Effector CD8-positive, alpha-beta T cell (primary cell): ENCODE data around the gene DUSP10.

ENCODE experiments used
- DNase-seq: peaks from one replicate; lab custom pipeline; 2025; lab: John Stamatoyannopoulos, UW

DUSP10 gene

DNA sequence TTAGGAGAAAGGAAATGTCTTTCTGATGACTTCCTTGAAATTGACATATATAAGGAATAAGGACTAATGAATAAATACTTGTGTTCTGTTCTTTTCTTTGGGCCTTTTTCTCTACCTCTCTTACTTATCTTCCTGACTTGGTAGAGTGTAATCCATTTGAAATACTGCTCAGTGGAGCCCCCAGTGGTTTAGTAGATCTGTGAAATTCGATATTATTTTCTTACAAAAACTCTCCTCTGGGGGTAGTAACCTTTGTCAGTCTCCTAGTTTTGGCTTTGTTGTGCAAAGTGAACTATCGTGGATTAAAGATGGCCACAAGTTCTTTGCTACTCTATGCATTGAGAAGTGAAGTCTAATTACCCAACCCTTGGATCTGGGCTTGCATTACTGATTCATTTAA is 48.8 kb downstream of the DUSP10 start:
- DNase-seq: no peak

DNA sequence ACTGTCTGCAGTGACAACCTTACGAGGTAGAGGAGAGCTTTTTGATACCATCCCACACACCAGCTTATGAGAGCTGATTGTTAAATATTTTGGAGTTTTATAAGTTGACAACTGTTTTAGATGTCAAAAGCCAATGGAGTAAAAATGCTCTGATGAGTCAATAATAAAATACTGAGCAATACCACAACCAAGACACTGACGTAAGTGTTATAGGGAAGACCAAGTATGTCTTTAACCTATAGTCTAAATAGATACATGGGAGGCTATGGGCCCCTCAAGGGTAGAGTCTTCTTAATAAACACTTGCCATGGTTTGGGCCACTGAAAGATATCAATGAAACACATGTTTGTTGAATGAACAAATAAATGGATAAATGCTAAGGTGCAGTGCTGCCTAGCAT is 49.2 kb downstream of the DUSP10 start:
- no peak for DNase-seq

DNA sequence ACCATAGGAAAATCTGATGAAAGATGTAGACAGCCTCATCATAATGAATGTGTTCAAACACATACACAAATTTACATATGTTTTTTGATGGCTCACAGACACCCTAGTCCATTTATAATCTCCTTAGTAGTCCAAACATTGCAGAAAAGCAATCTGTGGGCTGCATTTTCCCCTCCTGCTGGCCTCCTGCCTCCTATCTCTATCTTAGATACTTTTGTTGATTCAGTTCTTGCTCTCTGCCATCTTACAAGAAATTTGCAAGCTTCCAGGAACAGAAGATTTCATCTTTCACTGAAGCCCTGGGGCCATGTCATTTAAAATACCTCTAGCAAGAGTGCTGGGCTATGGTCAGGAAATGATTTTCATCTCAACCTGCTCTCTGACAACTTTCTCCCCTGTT is 50.6 kb downstream of the DUSP10 start:
- no peak for DNase-seq

DNA sequence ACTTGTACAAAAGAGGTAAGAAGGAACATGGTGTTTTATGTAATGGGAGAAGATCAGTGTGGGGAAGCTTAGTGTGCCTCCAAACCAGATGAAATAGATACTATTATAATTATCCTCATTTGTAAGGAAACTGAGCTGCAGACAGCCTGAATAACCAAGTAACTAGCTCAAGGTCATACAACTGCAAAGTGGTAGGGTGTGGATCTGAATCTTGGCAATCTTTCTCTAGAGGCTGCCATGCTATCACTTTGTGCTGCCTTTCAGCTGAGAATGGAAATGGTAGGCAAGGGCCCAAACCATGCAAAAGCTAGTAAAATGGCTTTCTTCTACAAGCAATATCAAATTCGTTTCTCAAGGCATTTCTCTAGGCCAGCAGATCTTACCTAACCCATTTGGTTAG is 51.0 kb downstream of the DUSP10 start:
- DNase-seq: no peak

DNA sequence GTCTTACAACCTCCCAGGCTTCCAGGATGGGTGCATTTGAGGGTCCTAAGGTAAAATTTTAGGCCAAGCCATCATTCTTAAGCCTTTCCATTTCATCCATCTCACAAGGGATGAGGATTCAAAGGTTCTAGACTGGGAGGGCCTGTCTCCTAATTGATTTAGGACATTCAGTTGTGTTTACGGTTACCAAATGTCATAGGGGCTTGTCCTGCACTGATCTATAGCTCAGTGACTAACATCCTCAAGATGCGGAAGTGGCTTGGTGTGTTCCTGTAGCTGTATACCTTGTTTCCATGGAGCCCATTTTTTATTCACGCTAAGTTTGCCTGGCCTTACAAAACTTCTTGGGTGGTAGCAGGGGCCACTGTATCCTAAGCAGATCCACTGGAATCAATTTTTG is 52.8 kb downstream of the DUSP10 start:
- DNase-seq: no peak

DNA sequence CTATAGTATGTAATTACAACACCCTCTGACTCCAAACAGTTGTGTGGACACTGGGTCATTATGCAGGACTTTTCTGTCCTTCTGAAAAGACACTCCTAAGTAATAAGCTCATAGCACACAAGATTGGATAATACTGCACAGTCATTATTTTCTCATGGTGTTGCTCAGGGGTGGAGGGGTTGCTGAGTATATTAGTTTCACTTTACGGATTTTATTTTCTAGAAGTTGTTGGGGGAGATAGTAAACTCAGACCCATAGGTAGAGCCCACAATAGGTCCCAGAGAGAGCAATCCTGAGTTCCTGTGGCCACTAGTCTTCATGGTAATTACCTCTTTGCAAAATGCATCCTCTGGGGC is 53.4 kb downstream of the DUSP10 start:
- DNase-seq: no peak

DNA sequence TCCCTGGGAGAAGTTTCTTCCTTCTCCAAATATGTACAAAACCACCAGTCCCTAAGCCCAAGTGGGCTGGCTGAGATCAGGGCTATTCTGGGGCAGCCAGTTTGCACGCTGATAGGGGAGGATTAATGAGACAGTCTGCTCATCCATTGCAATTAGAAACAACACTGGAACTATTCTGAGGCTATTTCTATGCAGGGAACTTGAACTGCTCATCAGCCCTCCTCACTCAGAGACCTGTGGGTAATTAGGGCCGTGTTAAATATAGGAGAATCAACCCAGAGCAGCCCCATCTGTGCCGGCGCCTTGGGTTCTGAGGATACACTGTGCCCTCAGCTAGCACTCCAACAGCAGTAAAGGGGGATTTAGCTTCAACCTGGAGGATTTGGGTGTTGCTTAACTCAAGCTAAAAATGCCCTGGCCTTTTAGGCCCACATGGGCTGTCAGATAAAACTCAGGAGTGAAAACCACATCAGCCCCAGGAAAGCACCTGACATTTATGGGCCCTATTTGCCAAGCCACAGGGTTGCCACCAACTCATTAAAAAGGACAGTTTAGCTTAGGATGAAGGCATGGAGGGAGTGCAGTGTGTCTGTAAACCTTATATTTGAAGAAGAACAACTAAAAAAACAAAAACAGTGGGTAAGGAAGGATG is 53.9 kb downstream of the DUSP10 start:
- DNase-seq: no peak

DNA sequence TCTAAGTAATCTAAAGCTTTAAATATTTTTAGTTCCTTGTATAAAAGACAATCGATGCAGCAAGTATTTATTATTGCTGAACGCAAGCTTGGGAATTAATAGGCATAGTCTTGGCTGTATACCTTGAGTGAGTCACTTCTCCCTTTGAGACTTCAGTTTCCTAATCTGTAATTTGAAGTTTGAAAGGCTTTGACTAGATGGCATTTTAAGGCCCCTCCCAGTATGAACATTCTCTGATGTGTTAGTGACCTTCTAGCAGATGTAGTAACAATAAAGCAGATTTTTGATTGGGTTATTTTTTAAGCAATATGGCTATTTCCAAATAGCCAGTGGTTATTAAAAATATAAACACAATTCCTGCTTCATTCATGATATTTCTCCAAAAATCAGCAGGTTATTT is 58.2 kb downstream of the DUSP10 start:
- DNase-seq: no peak

DNA sequence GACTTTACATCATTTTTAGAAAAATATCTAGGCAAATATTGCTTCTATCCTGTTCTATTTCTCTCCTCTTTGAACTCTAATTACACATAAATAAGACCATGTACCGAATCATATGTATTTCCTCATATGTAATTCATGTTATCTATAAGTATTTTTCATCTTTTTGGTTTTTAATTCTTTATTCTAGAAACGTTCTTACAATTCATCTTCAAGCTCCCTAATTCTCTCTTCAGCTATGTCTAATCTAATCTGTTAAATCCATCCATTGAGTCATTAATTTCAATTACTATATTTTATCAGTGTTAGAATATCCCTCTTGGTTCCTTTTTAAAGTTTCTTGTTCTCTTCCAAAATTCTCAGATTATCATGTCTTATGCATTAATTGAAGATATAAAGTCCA is 61.8 kb downstream of the DUSP10 start:
- DNase-seq: no peak

DNA sequence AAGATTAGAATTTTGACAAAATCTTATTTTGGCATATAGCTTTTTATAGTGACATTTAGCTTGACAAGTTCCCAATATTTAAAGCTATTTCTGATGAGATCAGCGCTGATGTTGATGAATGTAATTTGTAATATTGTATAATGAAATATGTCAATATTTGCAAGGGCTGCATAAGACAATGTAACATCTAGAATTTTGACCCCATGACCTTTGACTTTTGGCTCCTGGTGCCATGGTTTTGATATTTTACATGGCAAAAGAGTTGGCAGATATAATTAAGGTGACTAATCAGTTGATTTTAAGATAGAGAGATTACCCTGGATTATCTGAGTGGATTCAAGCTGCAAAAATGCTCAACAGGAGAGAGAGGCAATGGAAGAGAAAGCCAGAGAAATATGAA is 63.9 kb downstream of the DUSP10 start:
- DNase-seq: no peak

DNA sequence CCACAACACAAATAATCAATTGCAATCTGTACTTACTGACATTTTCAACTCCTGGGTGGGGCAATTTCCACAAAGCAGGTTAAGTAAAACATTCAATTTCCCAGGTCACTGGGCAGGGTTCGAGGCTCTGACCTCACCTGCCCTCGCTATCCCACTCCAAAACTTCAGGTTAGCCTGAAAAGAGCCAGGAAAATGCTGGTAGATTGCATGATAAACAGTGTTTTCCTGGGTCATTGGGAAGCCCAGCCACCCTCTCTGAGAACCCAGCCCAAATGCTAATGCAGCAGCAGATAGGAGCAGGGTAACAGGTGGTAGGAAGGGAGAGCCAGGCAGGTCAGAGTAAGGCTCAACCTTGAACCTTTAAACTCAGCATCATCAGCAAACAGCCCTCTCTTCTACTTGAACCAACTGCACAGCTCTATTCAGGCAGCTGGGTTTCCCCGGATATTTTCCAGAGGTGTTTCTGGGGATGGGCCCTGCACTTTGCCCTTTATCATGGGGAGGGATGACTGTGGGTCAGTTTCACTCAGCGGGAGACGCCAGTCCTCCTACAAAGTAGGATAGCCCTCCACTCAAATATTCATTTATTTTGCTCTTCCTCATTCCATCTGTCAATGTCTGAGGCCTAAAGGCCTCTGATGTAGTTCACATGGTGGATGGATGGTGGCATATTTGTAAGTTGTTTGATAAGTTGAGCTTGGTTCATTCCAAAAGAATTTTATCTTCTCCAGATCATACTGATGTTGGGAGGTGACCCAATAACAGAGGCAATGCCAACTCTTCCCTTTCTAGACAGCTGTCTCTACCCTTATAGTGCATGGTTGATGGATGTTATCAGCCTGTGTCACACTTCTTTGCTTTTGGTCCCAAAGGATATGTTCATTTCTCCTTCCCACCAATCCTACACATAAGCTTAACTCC is 65.7 kb downstream of the DUSP10 start:
- DNase-seq: no peak

DNA sequence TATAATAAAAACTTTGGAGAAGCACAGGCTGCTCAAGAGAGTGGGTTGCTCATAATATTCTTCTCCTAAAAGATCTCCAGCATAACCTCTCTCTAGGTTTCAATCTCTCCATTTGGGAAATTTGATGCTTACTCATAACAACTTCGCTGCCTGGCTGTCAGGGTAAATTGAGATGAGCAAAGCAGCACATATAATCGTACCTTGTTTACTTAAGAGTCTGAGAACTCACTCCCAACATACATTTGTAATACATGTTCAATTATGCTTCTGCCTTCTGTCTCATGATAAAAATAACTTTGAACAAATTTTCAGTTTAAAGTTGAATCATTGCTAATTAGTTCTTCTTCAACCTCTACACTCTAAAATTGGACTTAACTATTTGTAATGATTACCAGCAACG is 68.9 kb downstream of the DUSP10 start:
- no peak for DNase-seq

DNA sequence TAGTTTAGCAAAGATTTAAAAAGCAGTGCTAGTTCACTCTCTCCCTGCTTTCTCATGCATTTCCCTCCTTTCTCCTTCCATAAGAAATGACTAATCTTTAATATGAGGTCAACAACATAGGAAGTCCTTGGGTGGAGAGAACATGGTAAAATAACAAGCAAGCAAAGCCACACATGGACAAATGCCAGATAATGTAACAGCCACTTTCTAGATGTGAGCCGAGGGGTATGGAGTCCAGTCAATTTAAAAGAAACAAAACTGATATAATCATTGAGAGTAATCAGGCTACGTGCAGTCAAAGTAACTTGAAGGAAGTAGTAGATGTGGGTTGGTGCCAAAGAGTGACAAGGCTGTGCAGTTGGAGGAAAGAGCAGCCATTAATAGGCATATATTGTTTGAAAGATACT is 69.6 kb downstream of the DUSP10 start:
- no peak for DNase-seq

DNA sequence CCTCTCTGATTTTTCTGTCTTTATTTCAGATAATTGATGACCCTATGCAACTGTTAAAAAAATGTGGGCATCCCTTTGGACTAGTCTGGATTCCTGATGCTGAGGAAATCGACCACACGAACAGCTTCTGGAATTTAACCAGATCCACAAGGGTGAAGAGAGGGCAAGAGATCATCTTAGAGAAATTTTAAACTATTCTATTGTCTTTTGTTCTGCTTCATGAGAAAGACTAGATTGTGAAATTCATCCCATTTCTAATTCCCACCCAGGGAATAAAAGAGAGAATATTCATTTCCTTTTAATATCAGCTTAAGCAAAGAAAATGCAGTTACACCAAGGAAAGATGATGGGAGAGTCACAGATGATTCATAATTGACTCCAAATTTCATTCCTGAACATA is 71.8 kb downstream of the DUSP10 start:
- no peak for DNase-seq

DNA sequence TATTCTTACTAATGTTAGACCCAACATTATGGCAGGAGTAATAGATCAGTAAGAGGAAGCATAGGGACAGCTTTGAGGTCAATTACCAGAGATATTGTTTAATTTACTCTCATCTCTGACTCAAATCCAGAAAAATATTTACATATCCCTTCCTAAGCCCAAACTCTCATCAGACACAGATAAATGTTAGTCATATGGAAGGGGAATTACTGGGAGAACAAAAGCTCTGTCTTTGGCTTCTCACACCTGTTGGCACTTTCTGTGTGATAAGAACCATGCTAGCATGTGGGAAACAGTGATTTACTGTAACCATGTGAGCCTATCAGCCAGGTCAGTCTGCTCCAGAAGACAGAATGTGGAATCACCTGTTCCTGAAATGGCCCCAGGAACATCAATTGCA is 72.4 kb downstream of the DUSP10 start:
- no peak for DNase-seq

DNA sequence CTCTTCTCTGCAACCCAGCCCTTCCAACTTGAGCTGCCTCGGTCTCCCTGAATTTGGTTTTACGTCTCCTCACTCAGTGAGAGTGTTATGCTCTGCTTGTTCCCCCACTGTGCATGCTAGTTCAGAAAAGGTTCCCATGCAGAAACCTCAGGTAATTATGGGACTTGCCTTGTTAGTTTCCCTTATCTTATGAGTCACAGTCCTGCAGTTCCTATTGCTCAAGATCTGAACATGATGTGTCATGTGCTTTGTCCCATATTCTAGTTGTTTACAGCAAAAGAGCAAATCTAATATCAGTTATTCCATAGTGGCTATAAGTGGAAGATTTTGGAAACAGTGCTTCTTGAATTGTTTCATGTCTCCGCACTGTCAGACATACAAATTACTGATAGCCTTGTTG is 74.4 kb downstream of the DUSP10 start:
- DNase-seq: no peak

DNA sequence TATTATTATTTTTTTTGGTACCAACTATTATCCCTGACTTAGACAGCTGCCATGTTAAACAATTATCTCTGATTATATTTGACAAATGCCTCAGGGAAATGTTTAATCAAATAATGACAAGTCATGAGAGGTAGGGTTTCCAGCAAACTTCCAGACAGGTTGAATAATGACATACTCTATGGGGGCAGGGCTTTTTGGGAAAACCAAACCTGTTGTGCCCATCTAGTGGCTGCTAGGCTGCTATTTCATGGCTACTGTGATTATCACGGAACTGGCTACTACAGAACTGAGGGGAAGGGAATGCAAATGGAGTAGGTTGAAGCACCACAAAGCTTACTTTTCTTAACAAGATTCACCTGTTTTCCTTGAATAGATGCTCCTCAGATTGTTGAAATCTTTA is 77.6 kb downstream of the DUSP10 start:
- no peak for DNase-seq

DNA sequence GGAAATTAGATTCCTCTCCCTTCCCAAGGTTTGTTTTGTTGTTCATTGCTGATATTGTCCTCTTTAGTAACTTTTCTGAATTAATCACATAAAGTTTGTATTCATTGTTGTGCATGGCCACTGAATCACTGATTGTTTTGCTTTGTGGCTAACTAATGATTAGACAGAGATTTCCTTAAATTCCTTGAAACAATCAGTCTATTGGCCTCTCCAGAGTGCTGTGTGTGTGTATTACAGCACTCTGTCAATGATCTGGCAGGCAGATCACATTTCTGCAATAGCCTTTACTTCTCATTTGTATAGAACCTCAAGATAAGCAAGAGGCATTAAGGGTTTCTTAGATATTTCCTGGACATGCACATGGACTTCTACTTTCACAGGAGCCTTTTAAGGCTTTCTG is 78.6 kb downstream of the DUSP10 start:
- no peak for DNase-seq

DNA sequence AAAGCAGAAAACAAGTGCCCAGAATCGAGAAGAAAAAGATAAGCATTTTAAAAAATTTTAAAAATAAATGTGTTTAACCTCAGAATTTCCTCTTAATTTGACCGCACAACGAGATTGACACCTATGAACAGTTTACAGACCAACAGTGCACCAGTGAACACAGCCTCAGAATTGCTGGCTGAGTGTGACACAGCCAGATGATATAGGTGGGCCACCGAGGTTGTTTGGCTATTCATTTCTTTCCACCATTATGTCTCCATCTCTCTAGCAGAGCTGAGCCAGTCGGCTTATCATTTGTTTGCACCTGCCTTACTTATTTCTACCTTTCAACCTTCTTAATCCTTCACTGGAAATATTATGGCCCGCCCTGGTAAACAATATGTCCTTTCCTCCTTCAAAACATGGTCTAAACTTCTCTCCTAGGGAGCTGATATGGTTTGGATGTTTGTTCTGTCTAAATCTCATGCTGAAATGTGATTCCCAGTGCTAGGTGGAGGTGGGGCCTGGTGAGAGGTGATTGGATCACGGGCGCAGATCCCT is 86.1 kb downstream of the DUSP10 start:
- DNase-seq: no peak
